NCI-H128 (cell line): Measurements from ENCODE around the gene SMKR1.
"Not testable (repeated sequence)": the region's sequence is repeated elsewhere in the genome, so short reads cannot be mapped to it uniquely, and the experiment has no call there.

ENCODE experiments used
- DNase-seq: peaks from one replicate; lab custom pipeline; 2025; ENCODE audit not compliant: unreplicated experiment; lab: John Stamatoyannopoulos, UW

SMKR1 gene

DNA sequence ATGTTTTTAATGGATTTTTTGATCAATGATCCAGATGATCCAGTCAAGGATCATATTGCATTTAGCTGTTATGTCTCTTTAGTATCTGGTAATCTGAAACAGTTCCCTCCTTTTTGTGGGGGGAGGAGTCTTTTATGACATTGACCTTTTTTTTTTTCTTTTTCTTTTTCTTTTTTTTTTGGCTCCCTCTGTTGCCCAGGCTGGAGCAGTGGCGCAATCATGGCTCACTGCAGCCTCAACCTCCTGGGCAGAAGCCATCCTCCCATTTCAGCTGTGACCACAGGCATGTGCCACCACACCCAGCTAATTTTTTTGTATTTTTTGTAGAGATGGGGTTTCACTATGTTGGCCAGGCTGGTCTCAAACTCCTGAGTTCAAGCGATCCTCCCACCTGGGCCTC is 22.1 kb downstream of the SMKR1 start:
- not testable (repeated sequence) for DNase-seq

DNA sequence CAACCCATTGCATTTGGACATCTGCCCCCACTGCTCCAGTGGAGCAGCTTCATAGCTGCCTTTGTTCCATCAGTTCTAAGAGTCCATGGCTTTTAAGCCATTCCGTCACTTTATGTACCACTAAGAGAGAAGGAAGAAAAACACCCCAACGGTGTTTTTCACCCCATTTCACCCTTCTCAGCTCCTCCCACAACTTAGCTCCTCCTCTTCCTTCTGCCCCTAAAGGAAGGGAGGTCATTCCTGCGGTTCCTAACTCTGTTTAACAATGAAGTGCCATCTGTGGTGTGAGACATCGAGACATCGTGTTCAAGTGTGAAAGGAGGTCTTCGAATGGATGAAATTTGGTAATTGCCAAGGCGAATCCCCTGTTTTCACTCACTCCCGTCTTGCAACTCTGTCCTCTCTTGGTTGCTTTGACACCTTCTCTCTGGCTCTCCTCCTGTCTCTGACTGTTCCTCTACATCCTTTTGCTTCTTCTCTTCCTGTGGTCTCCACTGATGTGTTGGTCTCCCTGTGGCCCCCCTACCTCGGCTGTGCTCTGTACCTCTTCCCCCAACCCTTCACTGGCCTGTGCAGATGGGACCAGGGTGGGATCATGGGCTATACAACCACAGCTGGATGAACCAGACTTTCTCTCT is 23.0 kb downstream of the SMKR1 start:
- no peak for DNase-seq

DNA sequence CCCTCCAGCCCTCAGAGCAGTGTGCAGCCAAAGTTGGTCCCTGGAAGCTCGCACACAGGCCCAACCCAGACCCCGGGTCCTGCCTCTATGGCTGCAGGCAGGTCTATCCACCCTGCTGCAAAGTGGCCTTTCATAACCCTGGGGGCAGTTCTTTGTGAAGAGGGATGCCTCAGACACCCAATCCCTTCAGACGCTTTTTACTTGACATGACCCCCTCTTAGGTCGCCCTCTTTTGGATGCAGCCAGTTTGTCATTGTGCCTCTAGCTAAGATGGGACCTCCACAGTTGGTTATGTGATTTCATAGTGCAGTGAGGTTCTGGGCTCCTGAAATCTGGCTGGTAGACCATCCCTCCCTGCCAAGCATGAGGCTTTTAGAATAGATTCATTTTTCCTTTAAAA is 27.3 kb downstream of the SMKR1 start:
- DNase-seq: no peak

DNA sequence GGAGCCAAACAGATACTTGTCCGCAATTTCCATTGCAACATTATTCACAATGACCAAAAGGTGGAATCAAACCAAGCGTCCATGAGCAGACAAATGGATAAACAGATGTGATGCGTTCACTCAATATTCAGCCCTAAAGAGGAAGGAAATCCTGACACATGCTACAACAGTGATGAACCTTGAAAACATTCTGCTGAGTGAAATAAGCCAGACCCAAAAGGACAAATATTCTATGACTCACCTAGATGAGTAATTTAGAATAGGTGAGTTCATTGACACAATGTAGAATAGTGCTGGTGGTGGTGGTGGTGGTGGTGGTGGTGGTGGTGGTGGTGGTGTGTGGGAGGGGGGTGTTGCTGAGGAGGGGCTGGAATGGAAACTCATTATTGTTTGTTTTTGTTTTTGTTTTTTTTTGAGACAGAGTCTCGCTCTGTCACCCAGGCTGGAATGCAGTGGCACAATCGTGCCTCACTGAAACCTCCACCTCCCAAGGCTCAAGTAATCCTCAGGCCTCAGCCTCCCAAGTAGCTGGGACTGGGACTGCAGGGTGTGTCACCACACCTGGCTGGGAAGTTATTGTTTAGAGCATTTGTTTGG is 28.6 kb downstream of the SMKR1 start:
- no peak for DNase-seq

DNA sequence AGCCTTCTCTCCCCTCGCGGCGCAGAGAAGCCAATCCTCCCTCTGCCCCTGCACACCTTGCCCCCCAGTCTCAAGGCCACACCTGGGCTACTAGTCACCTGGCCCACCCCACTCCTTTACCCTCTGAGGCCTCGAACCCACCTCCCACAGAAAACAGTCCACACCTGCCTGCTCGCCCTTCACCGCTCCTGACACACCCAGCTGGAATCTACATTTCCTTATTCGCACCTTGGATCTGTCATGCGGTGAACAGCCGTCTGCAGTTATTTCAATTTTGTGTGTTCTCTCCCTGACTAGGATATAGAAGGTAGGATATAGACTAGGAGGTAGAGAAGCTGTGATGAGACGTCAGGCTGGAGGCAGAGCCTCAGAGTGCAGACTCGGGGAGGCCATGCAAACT is 29.4 kb downstream of the SMKR1 start:
- no peak for DNase-seq

DNA sequence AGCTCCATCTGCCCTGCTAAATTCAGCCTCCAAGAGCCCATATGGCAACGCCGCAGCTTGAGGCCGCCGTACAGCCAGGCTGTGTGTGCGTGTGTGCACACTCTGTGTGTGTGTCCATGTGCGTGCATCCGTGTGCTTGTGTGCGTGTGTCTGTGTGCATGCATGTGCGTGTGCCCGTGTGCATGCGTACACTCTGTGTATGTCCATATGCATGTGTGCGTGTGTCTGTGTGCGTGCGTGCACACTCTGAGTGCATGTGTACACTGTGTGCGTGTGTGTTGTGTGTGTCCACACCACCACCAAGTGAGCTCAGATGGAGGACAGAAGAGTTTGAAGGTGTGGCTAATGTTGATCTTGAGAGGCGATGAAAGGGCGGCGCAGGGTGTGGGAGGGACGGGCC is 30.0 kb downstream of the SMKR1 start:
- DNase-seq: no peak

DNA sequence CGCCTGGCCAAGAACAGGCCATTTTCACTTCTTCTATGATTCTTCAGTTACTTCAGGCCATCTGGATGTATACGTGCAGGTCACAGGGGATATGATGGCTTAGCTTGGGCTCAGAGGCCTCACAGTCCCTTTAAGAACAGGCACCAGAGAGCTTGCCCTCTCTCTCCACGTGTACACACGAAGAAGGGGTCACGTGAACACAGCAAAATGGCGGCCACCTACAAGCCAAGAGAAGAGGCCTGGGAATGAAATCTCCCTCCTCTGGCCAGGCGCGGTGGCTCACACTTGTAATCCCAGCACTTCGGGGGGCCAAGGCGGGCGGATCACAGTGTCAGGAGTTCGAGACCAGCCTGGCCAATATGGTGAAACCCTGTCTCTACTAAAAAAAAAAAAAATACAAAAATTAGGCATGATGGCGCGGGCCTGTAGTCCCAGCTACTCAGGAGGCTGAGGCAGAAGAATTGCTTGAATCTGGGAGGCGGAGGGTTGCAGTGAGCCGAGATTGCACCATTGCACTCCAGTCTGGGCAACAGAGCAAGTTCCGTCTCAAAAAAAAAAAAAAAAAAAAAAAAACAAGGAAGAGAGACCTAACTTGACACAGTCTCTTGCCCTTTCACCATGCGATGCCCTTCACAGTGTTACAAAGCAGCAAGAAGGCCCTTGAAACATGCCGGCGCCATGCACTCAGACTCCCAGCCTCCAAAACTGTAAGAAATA is 32.4 kb downstream of the SMKR1 start:
- not testable (repeated sequence) for DNase-seq

DNA sequence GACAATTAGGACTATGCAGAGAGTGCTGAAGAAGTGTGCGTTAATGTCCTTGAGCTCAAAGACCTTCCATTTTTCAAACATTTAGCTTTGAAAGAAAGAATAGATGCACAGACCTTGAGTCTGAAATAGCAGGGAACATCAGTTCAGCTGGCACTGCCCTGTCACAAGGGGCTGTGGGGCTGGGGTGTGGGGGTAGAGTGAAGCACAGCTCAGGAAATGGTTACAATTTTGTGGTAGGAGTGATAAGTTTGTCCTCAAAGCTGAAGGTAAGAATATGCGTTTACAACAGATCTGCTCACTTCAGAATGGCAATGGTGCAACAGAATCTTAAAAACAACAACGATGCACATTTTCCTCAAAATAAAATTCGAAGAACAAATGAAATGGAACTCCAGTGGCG is 33.6 kb downstream of the SMKR1 start:
- no peak for DNase-seq

DNA sequence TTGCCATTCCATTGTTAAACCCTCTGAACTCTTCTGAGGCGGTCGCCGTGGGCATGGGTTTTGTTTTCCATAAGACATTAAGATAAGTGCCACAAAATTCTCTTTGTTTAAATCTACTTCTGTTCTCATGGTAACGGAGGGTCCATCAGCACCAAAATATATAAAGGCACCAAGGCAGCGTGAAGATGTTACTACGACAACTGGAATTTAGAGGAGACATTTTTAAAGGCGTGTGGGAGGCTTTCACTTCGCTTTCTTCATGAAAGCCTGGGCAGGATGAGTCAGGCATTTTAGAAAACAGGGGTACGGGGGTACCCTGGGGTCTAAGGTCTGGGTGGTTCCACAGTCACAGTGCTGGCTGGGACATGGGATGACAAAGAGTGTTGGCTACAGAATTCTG is 34.0 kb downstream of the SMKR1 start:
- DNase-seq: no peak

DNA sequence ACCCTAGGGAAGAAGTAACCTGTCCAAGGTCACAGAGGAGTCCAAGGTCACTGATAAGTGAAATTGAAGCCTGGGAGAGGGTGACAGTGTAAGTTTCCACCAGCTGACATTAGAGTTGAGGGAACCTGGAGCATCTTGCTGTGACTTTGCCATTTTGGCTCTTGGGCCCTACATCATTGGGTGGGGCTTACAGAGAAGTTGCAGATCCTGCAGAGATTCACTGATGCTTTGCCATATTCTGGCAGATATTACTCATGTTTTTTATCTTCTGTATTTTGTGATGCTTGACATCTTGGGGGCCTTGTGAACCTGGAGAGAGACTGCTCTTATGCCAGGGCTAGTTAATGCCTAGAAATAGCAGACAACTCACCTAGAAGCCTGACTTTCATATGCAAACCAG is 36.5 kb downstream of the SMKR1 start:
- DNase-seq: no peak

DNA sequence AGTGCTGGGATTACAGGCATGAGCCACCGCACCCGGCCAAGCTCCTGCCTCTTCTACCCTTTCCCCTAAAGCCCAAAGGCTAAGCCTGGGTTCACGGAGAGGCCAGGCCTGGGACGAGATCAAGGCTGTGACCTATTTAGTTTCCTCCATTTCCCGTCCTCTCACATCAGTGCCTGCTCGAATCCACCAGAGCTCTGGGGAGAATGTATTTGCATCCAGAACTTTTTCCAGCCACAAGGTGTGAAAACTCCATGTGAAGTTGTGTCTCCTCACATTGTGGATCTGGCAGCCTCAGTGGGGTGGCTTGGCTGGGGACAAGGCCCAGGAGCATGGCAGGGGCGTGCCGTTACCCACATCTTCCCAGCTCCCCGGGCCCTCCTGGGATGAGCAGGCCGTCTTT is 38.0 kb downstream of the SMKR1 start:
- no peak for DNase-seq

DNA sequence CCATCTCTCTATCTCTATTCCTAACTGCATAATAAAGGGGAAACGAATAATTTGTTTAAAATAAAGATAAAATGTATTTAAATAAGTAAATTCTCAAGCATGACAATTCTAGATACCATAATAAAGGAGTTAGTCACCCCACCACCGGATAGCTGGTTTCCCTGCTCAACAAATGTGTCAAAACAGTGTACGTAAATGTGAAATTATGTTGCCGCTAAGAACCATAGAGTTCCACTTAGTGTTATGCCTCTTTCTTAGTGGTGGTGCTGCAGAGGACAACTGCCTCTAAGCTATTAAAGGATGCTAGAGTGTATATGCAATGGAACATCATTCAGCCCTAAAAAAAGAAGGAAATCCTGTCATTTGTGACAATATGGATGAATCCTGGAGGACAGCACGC is 42.4 kb downstream of the SMKR1 start:
- no peak for DNase-seq

DNA sequence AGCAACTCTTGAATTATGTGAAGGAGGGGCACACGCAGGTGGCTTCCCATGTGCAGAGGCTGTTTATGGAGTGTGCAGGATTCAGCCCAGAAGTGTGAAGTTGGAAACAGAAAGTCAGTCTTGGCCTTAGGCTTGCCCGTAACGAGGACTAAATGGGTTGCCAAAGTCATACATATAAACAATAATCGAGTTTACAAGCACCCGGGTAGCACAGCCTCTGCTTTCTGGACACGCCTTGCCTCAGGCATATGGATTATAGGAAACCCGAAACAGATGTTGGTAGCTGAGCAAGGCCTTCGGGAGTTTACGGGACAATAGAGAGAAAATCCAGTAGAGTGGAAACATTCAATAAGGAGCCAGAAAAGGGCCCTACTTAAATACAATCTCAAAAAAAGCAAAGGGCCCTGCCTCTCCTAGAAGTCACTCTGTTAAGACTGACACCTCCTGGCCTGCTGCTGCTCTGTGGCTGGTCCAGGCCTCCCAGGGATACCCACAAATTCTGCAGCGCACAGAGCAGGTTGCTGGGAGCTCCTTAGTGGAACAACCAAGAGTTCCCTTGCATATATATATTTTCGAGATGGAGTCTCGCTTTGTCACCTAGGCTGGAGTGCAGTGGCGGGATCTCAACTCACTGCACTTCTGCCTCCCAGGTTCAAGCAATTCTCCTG is 48.5 kb downstream of the SMKR1 start:
- DNase-seq: no peak

DNA sequence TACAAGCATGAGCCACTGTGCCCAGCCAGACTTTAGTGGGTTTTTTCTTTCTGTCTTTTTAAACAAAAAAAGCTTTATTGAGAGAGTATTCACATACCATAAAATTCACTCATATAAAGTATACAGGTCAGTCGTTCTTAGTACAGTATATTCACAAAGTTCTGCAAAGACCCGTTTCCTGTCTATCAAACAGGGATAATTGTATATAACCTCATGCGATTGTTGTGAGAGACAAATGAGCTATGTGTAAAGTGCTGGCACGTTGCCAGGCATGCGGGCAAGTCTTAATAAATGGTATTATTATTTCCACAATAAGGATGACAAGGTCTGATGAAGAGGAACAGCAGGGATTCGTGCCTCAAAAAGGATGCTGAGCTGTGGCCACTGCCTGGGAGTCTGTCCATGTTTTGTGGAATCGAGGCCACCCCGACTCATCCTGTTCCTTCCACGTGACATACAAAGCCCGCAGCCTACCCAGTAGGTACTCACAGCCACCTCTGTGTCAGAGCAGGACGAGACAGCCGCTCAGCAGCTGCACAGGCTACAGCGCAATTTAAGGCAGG is 51.6 kb downstream of the SMKR1 start:
- DNase-seq: peak; percentile 2

DNA sequence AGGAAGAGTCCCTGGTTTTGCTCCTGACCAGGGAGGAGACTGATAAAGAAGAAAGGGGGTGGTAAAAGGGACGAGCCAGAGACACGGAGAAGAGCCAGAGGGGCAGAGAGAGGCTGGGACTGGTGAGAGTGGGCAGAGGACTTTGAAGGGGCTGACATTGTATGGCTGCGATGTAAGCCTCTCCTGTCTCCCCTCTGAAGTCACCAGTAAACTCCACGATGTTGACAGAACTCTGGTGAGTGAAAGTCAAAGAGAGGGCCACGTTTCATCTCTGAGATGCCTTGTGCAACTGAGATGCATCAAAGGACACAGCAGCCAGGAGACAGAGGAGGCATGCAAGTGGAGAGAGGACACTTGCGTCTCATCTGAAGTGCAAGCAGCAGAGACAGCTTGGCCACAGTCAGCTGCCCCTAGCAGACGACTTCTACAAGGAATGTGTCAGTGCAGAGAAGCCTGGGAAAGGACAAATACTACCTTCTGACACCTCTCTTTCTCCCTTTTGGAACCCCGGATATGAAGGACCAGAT is 54.3 kb downstream of the SMKR1 start:
- DNase-seq: no peak

DNA sequence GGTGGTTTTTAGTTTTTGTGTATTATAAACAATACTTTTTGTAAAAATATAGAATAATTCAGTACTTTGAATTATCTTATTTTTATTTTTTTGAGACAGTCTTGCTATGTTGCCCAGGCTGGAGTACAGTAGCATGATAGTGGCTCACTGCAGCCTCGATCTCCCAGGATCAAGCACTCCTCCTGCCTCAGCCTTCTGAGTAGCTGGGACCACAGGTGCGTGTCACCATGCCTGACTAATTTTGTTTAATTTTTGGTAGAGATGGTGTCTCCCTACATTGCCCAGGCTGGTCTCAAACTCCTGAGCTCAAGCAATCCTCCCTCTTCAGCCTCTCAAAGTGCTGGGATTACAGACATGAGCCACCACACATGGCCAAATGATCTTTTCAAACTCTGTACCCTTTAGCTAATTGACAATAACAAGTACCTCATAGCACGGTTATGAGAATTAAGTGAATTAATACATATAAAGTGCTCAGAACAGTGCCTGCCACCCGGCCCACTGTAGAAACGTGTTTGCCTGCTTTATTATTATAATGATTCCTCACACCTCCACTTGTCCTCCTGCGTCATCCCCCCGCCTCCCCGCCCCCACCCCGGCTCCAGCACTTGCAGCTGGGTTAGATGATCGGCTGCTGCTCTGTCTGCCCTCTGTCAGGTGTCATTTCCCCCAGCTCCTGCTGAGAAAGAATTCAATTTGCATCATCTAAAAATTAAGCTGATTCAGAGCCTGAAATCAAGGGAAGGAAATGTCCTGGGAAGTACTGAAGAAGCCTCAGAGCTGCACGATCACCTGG is 55.6 kb downstream of the SMKR1 start:
- no peak for DNase-seq

DNA sequence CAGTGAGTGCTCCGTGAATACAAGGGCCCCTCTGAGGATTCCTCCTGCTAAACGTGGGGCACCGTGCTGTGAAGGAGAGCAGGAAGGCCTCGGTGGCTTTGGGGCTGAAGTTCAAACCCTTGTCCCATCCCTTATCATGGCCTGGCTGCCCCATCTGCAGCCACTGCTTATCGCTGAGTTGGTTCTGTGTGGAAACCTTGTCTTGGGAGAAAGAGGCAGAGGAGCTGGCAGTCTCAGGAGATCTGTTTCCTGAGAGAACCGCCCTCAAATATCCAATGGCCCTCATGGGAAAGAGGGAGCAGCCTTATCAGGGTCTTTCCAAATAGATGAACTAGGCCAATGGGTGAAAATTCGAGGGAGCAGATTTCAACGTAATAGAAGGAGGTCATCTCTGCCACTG is 57.2 kb downstream of the SMKR1 start:
- DNase-seq: no peak

DNA sequence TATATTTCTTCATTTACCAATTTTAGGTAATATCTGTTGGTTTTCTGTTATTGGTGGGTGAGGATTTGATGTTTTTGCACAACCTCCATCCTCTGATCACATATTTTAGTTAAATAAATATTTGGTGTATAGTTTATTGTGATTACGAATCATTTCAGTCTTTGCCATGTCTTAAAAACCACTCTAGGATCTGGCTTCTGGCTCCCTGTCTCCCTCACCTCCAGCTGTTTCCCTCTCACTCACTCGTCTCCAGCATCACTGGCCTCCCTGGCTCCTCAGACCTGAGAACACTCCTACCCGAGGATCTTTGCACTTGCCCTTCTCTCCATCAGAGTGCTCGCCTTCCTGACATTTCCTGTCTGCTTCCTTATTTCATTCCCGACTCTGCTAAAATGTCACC is 58.5 kb downstream of the SMKR1 start:
- DNase-seq: no peak

DNA sequence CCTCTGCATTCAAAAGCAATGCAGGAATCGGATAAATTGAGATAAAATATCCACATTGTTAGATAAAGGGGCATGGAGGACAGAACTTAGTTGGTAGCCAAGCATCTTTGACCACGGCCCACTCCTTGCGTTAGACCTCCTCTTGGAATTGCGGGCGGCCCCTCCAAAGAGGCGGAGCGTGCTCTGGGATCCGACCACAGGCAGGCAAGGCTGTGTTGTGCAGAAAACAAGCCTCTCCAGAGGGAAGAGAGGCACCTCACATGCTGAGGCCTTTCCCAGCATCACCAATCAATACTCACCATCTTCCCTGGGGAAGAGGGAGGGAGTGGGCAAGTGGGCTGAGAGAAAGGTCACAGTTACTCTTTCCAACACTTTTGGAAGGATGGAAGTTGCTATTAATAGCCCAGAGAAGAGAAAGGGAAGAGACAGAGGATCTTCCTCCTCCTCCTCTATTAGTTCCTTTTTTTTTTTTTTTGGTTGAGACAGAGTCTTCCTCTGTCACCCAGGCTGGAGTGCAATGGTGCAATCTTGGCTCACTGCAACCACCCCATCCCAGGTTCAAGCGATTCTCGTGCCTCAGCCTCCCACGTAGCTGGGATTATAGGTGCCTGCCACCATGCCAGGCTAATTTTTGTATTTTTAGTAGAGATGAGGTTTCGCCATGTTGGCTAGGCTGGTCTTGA is 59.5 kb downstream of the SMKR1 start:
- DNase-seq: no peak
